Measurements from ENCODE around the gene TNFRSF13B.
A peak's percentile ranks its signal among the peaks of the same experiment; 100 is the strongest.
"Not testable (repeated sequence)": the region's sequence is repeated elsewhere in the genome, so short reads cannot be mapped to it uniquely, and the experiment has no call there.

The TNFRSF13B gene

DNA sequence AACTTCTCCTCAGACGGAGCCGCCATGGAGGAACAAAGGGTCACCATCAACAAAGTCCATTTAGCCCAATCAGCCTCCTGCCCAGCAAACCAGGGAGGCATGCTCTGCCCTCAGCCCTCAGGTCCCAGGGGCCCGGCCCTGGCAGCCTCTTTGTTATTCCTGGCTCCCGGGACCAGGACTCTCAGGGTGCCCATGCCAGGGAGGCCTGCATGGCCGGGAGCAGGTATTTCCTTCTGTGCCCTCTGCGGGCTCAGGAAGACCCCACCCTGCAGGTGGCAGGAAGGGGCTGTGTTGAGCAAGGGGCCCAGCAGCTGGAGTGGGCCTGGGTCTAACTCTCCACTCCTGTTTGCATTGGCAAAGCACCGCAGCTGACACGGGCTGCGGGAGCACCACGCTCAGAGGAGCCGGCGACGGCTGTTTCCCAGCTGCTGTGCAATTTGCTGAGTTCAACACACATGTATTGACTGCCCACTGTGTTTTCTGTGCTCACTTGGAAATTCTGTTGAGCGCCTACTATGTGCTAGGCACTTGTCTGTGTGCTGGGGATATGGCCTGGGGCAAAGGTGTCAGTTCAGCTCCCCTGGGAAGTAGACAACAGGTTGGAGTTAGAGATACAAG, 33.2 kb upstream of the TNFRSF13B start:
- DNase-seq (ENCODE audit: low spot score), result not testable (repeated sequence)

DNA sequence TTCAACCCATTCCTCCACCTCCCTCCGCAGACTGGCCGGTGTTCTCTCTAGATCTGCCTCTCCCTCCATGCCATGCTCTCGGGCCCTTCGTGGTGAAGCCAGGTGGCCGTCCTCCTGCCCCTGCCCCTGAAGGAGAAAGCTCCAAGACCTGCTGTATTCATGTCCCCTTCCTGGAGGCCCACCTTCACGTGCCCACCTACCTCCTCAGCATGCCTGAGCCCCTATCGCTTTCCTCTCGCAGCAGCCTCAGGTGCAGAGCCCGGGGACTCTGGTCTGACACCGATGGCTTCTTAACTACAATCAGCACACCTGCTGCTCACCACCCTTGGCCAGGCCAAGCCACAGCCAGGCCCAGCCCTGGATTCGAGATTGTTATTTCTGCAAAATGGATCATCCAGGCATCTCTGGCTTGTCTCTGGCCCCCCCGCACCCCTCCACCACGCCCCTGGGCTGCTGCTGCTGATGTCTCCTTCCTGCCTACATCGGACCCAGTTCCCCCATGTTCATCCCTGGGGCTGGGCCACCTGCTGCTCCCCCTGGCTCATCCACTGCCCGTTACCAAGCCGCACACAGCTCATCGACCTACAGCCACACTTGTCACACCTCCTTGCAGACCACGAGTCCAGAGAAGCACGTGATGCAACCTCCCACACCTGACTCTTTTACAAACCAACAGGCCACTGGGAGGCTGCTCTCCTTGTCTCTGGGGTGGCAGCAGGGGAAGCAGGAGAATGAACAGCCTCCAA, 32.5 kb upstream of the TNFRSF13B start:
- no peak for DNase-seq (ENCODE audit: low spot score)

DNA sequence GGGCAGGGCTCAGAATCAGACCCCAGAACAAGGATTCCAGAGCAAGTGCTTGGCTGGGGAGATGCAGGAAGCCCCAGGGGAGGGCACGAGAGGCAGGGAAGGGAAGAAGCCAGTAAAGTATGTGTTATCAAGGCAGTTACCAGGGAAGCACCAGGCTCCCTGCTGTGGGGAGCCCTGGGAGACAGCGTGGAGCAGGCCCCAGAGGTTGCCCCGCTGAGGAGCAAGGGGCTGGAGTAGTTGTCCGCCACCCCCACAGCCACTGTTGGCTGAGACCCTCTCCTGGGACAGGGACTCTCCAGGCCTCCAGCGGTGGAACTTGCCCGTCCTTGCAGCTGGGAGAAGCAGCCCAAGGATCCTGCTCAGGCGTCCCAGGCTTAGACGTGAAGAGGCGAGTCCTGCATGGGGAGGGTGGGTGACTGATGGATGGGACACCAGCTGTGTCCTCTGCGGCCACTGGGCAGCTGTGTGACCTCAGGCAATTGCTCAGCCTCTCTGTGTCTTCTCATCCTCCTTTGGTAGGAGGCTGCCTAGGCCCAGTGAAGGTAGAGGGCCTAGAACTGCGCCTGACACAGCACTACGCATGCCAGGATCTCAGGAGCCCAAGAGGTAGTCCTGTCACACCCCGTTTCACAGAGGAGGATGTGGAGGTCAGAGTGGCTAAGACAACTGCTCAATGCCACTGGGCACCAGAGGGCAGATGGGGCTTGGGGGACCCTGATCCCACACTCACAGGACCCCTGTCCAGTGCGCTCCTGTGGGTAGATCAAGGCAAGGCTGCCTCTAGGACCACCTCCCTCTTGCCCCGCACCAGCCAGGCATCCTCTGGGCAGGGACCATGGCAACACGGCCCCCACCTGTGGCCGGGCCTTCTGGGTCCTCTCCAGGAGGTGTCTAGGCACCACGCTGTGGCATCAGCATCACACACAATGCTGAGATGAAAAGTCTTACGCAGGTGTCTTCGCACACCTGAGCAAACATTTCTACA, 31.1 kb upstream of the TNFRSF13B start:
- not testable (repeated sequence) for DNase-seq (ENCODE audit: low spot score)

DNA sequence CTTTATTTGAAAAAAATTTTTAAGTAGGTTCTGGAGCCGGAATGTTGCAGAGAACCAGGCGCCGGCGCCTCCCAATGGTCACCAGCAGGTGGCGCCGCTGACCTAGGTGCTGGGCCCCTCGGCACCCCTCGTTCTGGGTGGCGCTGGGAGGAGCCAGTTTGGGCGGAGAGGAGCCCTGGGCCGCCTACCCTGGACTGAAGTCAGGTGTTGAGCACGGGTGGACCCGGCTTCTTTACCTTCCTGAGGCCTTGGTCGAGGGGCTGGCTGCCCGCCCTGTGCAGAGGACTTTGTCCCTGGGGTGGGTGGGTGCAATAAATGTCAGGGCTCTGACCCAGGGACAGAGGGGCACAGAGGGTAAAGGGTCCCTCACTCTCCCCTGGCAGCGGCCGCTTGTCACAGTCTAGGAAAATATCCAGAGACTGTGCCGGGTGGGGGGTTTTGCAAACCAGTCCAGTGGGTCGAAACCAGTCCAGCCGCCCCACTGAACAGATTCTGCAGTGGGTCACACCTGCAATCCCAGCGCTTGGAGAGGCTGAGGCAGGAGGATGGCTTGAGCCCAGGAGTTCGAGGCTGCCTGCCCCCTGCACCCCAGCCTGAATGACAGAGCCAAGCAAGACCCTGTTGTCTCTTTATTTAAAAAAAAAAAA, 30.1 kb upstream of the TNFRSF13B start:
- DNase-seq (ENCODE audit: low spot score), result peak; percentile 48

DNA sequence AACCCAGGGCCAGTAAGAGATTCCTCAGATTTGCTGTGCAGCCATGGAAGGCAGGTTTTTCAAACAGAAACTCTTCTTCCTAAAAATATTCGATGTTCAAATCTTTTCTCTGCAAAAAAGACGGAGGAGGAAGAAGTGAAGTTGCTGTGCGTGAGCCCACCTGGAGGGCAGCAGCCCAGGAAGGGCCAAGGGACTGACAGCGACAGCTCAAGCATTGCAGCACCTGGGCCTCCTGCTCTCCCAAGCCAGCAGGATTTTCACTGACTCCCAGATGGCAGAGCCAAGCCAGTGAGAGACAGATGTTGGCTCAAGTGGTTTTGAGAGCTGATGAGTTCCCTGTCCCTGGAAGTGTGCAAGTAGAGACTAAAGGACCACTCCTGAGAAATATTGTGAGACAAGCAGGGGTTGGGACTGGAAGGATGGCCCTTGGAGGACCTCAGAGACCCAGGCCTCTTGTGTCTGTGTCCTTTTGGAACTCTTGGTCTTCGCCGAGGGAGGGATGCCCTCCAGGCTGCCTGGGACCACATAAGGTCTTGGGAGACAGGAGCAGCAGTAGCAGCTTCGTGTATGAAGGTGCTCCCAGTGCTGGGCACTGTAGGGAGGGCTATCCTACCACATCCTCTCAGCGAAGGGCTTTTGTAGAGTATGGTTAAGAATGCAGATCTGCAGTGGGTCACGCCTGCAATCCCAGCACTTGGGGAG, 29.3 kb upstream of the TNFRSF13B start:
- no peak for DNase-seq (ENCODE audit: low spot score)

DNA sequence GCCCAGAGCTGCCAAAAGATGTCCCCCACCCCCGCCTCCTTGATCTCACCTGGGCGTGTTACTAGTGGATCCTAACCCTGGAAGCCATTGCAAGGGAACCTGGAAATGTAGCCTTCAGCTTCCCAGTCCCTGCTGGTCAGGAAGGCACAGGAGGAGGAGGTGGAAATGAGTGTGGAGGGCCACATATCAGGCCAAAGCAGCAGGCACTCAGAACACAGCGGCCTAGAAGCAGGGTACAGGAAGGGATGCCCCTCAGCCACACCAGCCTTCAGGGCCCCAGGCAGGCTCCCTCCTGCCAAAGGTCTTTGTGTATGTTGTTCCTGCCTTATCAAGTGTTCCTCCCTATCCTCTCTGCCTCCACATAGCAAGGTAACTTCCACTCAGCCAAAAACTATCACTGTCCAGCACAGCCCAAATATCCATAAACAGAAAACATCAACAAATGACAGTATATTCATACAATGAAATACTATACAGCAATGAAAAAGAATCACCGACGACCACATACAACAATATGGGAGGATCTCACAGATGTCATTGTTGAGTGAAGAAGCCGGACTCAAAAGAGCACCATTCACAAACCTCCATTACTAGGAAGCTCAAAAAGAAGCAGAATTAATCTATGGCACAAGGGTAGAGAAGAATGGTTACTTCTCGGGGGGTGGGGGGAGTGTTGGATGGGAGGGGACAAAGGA, 28.2 kb upstream of the TNFRSF13B start:
- no peak for DNase-seq (ENCODE audit: low spot score)

DNA sequence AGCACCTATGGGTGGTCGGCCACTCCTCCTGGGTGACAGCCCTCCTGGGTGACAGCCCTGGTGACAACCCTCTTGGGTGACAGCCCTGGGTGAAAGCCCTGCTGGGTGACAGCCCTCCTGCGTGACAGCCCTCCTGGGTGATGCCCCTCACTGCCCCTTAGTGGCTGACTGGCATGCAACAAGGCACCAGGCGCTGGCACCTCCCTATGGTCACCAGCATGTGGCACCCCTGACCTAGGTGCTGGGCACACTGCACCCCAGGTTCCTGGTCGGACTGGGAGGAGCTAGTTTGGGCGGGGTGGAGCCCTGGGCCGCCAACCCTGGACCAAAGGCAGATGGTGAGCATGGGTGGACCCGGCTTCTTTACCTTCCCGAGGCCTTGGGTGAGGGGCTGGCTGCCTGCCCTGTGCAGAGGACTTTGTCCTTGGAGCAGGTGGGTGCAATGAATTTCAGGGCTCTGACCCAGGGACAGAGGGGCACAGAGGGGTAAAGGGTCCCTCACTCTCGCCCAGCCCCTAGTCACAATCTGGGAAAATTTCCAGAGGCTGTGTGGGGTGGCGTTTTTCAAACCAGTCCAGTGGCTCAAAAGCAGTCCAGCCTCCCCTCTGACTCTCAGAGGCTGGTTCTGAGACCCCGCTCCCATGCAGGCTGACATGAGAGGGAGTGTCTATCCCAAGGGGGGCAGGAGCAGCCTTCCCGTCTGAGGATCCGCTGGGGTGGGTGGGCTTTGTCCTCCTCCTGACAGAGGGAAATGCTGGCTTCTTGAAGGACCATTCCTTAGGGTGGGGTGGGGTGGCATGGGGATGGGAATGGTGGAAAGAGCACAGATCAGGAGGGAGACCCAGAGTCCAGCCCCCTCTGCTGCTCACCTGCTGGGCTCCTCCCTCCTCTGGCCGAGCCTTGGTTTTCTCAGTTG, 25.9 kb upstream of the TNFRSF13B start:
- no peak for DNase-seq (ENCODE audit: low spot score)

DNA sequence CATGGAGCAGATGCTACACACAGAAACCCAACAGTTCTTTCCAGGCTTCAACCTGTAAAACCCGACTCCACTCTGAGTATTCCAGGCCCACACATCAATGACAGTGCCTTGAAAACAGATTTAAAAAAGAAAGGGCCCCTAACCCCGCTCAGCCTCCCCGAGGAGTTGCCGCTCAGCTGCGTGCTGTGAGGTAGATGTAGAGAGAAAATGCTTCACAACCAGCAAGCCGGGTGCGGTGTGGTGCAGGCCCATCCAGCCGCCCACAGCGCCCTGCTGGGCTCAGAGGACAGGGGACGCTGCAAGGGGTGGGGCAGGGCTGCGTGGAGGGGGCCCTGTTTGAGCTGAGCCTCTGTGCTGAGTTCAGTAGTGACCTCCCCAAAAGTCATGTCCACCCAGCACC, 24.8 kb upstream of the TNFRSF13B start:
- not testable (repeated sequence) for DNase-seq (ENCODE audit: low spot score)

DNA sequence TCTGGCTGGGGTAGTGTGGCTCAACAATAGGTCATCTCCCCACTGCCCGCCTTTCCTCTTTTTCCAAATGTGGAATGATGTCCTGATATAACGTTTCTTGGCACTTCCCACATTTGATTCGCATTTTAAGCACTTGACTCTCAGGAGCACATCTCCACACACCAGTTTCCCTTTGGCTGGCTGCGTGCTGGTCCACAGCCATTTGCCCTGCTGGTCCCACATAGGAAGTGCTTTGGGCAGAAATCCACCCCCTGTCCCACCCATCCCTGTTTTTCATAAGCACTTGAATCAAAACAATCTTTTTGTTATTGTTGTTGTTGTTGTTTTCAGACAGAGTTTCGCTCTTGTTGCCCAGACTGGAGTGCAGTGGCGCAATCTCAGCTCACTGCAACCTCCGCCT, 24.0 kb upstream of the TNFRSF13B start:
- DNase-seq (ENCODE audit: low spot score), result no peak

DNA sequence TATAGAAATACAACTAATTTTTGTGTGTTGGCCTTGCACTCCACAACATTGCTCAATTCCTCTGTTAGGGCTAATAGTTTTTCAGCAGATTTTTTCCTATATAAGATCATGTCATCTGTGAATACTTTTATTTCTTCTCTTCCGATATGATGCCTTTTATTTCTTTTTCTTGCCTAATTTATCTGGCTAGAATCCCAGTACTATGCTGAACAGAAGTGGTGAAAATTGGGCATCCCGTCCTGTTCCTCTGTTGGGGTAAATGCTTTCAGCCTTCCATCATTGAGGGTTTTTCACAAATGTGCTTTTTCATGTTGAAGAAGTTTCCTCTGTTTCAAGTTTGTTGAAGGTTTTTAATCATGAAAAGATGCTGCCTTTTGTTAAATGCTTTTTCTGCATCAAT, 22.7 kb upstream of the TNFRSF13B start:
- no peak for DNase-seq (ENCODE audit: low spot score)

DNA sequence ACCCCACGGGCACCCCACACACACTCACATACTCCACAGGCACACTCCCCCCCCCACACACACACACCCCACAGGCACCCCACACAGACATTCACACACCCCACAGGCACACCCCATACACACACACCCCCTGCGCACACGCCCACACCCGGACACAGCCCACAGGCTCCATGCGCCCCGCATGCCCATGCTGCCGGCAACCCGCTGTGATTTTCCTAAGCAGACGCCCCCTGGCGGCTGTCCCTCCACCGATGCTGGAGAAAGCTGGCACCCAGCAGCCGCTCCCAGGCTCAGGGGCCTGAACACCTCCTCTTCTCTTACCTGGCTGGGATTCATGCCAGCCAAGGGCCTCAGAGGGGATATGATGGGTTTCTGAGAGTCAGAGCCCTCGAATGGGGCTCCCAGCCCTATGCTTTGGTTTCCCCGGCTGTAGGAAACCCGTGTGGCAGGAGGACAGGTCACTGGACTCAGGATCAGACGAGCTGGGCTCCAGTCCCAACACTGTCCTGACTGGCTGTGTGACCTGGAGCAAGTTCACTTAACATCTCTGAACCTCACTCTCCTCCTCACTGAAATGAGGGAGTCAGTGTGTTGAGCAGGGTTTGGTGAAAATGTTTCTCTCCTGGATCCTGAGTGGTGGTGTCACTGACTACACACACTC, 19.6 kb upstream of the TNFRSF13B start:
- peak; percentile 61 for DNase-seq (ENCODE audit: low spot score)

DNA sequence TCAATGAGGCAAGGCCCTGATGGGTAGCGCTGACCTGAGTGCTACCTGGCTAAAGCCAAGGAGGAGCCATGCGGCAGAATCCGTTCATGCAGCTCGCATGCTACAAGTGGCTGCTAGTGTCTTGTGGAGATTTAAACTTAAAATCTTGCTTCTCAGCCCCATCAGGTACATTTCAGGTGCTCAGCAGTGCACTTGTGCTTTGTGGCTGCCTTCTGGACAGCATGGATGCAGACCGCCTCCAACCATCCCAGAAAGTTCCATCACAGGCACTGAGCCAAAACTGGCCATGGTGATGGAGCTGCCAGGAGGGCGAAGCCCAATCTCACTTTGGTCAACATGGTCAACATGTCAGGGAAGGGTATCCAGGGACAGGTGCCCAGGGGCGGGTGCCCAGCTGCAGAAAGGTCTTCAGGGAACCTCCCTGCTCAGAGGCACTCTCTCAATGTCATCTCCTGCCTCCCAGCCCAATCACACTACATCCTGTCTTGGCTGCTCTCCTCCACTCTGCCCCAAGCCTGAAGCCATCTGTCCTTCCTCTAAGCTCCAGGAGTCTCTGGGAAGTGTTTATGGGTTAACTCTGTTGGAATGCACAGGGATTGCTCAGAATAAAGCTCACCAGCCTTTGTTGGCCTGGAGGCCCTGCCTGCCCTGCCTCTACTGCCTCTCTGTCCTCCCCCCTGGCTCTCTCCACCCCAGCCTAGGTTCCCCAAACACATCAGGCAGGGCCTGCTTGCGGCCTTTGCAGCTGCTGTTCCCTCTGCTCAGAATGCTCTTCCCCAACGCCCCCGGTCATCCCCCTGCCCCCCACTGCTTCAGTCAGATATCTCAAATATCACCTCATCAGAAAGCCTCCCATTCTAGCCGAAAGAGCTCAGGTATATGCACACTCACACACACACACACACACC, 18.3 kb upstream of the TNFRSF13B start:
- no peak for DNase-seq (ENCODE audit: low spot score)

DNA sequence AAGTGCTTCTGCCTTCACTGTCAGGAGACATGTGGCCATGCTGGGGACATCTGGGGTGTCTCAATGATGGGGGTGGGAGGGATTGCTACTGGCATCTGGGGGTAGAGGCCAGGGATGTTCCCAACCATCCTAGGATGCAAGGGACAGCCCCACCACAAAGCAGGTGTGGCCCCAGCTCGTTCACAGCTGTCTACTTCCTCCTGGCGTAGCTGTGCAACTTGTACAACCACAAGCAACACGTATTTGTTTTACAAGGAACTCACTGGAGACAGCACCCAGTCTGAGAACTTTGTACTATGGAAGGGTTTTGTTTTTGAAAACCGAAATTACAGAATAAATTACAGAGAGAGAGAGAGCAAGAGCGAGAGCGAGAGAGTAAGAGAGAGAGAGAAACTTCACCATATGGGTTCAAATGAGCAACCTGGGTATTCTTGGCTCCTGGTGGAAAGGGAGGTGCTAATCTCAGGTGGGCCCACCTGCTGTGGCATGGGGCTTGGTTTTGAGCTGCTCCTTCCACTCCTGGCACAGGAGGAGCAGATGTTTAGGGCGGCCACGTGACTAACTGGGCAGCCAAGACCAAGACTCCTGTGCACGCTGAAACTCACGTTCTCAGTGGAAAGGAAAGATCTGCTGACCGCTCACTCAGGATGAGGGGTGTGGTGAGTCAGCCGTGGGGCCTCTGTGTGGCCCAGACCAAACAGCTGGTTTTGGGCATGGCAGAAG, 17.5 kb upstream of the TNFRSF13B start:
- no peak for DNase-seq (ENCODE audit: low spot score)

DNA sequence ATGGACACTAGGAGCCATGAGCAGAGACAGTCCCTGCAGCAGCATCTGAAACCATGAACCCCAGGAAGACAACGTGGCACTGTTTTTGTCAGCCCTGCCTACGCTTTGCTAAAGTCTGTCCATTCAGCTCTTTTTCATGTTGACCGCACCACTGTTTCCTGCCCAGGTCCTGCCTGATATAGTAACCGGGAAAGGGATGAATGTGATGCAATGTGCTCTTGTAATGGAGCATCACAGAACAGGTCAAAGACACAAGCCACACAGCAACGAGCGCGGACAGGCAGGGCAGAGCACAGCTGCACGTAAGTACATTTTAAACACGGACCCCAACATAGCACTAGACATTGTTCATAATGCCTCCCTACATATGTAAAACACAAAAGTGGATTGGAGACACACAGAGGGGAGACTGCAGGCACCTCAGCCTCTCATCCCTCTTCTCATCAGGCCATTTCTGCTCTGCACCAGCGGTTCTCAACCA, 16.9 kb upstream of the TNFRSF13B start:
- DNase-seq (ENCODE audit: low spot score), result no peak

DNA sequence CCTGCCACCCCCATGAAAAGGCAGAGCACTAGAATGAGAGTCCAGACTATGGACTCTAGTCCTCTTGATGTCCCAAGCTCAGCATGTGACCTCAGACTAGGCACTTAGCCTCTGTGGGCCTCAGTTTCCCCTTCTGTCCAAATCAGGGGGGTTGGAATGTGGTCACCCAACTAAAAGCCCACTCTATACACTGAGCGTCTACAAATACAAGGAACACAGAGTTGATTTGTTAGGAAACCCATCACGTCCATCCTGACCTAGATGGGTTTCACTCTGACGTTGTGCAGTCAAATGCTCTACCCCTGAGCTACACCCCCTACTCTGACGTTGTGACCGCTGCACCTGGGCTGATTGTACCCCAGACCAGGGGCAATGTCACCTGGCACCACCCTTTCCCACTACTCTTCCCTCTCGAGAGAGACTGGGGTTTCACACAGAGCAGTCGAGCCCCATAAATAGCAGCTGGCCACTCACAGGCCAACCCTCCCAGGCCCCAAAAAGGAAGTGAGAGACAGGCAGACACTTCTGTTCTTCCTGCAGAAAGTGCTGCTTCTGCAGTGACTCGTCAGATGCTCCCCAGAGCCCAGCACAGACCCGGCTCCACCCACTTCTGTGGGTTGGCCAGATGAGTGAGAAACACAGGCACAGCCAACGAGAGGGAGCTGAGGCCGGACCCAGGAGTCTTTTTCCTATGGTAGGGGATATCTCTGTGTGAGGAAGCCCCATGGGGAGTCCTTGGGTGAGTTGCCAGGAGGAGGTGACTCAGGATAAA, 16.1 kb upstream of the TNFRSF13B start:
- peak; percentile 62 for DNase-seq (ENCODE audit: low spot score)

DNA sequence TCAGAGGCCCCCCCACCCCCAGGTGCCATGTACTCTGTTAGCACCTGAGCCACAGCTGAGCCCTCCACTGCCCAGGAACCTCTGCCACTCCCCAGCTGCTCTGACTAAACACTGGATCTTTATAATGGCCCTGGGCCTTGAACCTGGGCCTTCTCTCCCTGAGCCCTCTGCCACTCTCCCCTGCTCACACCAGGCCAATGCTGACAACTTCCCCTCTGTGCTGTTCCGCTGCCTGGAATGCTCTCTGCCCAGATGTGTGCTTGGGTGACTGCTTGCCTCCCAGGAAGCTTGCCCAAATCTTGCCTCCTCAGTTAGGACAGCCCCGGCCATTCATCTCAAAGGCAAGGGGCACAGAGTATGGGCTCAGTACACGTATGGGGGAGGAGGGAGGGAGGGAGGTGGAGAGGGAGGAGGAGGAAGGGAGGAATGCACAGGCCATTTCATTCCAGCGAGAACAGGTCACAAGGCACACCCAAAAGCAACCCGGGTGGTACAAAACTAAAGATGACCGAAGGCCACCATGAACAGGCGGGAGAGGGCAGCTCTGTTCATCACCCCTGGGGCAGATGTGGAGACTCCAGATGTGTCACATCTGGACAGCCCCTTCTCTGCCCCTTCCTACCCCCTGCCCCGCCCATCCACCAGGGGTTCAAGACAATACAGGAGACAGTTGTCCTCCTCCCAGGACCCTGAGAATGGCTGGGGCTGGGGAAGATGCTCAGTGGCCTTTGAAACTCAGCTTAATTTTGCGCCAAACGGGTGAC, 15.3 kb upstream of the TNFRSF13B start:
- DNase-seq (ENCODE audit: low spot score), result no peak

Measured in putamen (tissue), 1 donor.